ENCODE results near the gene ALCAM. TPM values are rescaled to one million over a fixed set of nuclear protein-coding genes. Genes with fewer than 3 reads are reported as not detected.

The ALCAM gene
- total RNA-seq, 2 experiments from 2014 or later: 11.4 to 20.6 TPM

DNA sequence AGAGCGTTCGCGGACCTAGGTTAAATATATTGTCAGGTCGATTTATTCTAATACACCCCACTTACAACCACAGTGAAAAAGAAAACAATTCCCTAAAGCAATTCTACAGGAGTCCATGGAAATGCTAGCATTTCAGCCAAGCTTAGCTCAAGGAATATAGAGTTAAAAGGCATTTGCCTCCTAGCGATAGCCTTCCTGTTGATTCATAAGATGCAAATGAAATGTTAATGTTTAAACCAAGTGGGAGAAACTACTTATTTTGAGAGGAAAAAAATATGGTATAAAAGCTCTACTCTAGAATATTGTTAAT, 1.7 kb upstream of the ALCAM start:
- CTCF ChIA-PET: no interaction called here
- no peak for ATAC-seq
- Mint-ChIP-seq H3K4me3 (peak overlapping the region; percentile 10), H3K4me1 (peaks cover 18% of the 10 kb centered on the region), H3K27me3 (peaks cover 21% of the 10 kb centered on the region), H3K9me3 (ENCODE audit: low read depth) (no peaks in the 10 kb centered on the region), H3K36me3 (no peaks in the 10 kb centered on the region), H3K27ac (no peak overlapping the region)
- DNase-seq: no peak

DNA sequence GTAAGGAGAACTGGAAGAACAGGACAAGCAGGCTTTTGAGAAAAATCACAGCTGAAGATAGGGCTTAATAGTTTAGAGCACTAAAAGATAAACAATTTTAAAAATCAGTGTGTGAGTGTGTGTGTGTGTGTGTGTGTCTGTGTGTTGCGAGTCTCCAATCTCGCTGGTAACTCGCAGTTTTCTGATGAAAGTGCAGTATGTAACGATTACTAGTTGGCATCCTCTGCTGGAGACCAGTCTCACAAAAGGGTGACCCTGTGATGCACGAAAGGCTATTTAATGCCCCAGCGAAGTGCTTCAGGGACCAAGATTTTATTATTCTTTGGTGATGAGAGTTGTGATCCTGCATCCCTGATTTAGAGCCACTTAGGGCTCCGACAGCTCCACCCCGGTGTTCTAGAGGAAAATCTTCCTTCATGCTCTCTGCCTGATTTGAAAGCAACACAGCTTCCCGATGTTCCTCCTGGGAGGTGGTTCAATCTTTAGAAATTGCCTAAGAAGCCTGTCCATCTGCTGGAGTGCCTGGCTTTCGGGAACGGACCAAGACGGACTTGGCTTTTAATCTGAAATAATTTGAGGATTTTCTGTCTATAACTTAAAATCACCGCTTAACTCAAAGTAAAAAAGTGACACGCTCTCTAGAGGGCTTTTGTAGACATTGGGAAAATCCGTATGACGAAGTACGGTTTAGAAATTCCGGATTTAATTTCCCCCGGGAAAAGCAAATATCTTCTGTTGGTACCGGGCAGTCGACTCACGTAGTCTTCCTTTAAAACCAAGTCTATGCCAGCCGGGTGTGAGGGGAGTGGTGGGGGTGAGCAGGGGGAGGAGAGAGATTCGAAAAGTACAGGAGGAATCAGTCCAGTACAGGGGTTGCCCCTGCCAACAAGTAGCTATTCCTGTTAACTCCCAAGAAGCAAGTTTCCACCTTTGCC, 1.1 kb upstream of the ALCAM start:
- Mint-ChIP-seq H3K27ac (peak overlapping the region; percentile 18), H3K9me3 (ENCODE audit: low read depth) (no peaks in the 10 kb centered on the region), H3K4me3 (peak overlapping the region; percentile 95), H3K36me3 (no peaks in the 10 kb centered on the region), H3K27me3 (peaks cover 21% of the 10 kb centered on the region), H3K4me1 (peaks cover 22% of the 10 kb centered on the region)
- CTCF ChIA-PET: no interaction called here
- DNase-seq: no peak
- no peak for ATAC-seq

DNA sequence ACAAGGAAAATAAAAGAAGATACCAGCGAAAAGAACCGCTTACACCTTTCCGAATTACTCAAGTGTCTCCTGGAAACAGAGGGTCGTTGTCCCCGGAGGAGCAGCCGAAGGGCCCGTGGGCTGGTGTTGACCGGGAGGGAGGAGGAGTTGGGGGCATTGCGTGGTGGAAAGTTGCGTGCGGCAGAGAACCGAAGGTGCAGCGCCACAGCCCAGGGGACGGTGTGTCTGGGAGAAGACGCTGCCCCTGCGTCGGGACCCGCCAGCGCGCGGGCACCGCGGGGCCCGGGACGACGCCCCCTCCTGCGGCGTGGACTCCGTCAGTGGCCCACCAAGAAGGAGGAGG, 325 bp downstream of the ALCAM start:
- Mint-ChIP-seq H3K27ac (peak overlapping the region; percentile 91), H3K36me3 (no peaks in the 10 kb centered on the region), H3K4me3 (peak overlapping the region; percentile 95), H3K27me3 (peaks cover 21% of the 10 kb centered on the region), H3K9me3 (ENCODE audit: low read depth) (no peaks in the 10 kb centered on the region), H3K4me1 (peaks cover 27% of the 10 kb centered on the region)
- CTCF ChIA-PET: interaction anchor here (0.9 to 1.4 kb wide), 2 partner anchors 151 to 332 kb away, joined by 3 to 4 read pairs; no protein-coding TSS in a partner anchor
- ATAC-seq (peak; percentile 14), DNase-seq (peak; percentile 63)

DNA sequence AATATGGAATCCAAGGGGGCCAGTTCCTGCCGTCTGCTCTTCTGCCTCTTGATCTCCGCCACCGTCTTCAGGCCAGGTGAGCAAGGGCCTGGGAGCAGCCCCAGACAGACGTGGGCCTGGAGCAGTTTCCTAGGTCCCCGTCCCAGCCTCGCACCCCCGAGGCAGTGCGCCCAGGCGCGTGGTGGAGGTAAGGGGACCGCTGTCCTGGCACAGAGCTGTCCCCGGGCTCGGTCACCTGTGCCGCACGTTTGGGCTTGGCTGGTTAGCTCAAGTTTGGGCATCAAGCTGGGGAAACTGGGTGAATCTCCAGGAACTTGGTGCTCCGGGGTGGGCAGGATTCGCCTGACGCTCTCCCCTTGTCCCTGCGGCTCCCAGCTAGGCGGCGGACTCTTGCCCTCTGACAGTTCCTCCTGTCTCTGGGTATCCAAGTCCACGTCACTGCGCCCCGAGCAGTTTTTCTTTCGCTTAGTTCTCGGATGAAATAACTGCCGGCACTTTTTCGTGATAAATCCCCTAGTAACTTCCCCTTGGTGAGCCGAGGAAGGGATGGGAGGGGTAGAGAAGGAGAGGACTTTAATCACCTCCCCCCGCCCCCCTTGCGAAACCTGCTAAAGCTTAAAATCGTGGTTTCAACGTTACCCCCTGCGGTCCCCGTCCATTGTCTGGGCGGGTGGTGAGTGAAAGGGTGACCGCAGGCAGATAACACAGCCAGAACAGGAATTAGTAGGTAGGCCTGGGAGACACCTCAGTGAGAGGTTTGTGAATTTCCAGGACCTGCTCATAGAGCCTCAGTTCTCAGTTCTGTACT, 901 bp downstream of the ALCAM start:
- DNase-seq: peak; percentile 82
- peaks cover 21% of the 10 kb centered on the region for H3K27me3 Mint-ChIP-seq
- ATAC-seq: peak; percentile 22
- CTCF ChIA-PET: interaction anchor here (1.4 kb wide), 1 partner anchor 150 kb away, joined by 4 read pairs; no protein-coding TSS in a partner anchor
- H3K27ac Mint-ChIP-seq: peak overlapping the region; percentile 99
- no peaks in the 10 kb centered on the region for H3K36me3 Mint-ChIP-seq
- peak overlapping the region; percentile 95 for H3K4me3 Mint-ChIP-seq
- peaks cover 31% of the 10 kb centered on the region for H3K4me1 Mint-ChIP-seq
- no peaks in the 10 kb centered on the region for H3K9me3 Mint-ChIP-seq (ENCODE audit: low read depth)

DNA sequence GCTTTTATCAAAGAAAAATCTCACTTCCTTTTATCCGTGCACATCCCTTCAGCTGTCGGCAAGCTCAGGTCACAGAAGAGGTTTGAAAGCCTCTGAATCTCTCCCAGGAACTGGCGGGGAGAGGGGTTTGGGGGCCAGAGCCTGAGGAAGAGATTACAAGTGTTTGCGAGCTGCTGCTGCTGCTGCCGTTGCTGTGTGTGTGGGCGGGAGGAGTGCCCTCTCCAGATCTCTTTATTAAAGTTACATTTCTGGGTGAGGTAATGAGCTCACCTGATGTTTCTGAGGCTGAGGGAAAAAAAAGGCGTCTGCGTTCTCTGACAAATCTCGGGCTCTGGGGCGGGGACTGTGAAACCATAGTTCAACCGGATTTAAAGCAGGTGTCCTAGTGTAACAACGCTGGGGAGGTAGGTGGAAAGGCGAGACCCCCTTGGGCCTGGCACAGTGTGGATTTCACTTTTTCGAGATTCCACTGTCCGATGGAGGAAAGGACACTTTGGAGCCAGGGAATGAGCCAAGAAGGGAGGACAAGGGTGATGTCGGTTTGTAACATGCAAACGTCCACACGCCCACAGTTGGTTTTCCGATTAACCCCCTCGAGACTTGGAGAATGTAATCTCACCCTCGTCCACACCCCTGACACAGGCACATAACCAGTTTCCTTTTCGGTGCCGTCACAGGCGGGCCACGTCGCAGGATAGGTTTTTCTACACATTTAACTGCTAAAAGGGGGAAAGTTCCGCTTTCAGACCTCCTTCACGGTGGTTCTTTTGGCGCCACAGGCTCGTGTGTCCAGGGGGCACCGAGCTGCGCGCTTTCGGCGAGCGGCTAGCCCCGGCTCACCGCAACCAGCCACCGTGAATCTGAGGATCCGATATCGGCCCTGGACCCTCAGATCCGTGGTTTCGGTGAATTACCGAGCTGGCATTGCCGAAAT, 2.1 kb downstream of the ALCAM start:
- ATAC-seq (peak; percentile 41), DNase-seq (peak; percentile 88)
- Mint-ChIP-seq H3K4me1 (peaks cover 34% of the 10 kb centered on the region), H3K4me3 (peak overlapping the region; percentile 95), H3K36me3 (peaks cover 3% of the 10 kb centered on the region), H3K27me3 (peaks cover 19% of the 10 kb centered on the region), H3K27ac (peak overlapping the region; percentile 99), H3K9me3 (ENCODE audit: low read depth) (no peaks in the 10 kb centered on the region)
- CTCF ChIA-PET: interaction anchor here (0.6 to 1.2 kb wide), 3 partner anchors 964 to 1872 kb away, joined by 3 read pairs; no protein-coding TSS in a partner anchor

DNA sequence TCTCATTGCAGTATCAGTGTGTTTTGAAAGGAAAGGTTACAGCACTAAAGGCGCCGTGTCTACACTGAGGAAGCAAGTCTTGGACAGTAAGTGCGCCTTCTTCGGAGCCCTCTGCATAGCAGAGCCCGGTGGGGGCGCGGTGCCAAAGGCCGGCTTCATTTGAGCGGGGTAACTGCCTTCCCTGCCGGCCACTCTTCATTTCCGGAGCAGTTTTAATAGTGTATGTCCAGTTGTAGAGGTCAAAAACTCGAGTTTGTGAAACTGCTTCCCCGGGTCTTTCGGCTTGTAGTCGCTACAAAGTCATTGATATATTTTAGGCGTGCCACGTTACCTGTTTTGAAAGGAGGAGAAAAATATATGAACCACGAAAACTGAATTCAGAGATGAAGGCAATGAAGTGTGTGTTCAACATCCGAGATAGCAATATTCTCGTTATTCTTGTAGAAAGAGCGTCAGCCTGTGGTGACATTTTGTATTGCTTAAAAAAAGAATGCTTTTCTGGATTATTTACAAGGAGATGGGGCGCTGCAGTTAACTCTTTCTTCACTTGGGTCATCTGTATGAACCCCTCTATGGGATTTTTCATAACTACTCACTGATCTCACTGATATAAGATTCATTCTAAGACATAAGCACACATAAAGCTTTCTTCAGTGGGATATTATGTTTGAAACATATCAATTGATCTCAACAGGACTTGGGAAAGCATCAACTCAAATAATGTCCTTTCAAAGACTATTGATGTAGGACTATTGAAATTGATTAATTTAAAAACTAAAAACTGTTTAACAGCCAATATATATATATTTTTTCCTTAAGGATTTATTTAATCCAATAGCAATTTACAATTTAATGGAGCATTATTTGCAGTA, 3.0 kb downstream of the ALCAM start:
- DNase-seq (peak; percentile 65), ATAC-seq (peak; percentile 26)
- peak overlapping the region; percentile 99 for H3K27ac Mint-ChIP-seq
- H3K9me3 Mint-ChIP-seq (ENCODE audit: low read depth): no peaks in the 10 kb centered on the region
- H3K4me3 Mint-ChIP-seq: peak overlapping the region; percentile 95
- peaks cover 3% of the 10 kb centered on the region for H3K36me3 Mint-ChIP-seq
- H3K27me3 Mint-ChIP-seq: peaks cover 16% of the 10 kb centered on the region
- CTCF ChIA-PET: interaction anchor here (0.6 to 1.2 kb wide), 3 partner anchors 11 to 1761 kb away, joined by 3 read pairs; no protein-coding TSS in a partner anchor
- H3K4me1 Mint-ChIP-seq: peaks cover 34% of the 10 kb centered on the region

DNA sequence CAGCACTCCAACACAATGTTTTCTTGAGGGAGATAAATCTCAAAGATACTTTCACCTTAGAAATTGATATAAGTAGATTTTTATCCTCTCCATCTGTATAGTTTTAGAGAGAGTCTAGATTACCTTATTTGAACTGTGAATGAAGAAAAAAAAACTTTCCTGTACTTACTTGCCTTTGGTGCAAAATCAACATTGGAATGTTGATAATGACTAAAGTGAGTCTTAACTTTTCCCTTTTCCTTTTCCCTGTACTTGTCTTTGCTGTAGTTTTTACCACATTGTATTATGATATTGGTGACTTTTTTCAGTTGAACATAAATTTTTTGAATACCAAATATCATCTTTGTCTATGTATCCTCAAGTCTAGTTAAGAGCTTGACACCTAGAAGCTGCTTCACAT, 6.7 kb downstream of the ALCAM start:
- DNase-seq (no peak), ATAC-seq (no peak)
- CTCF ChIA-PET: no interaction called here
- Mint-ChIP-seq H3K9me3 (ENCODE audit: low read depth) (no peaks in the 10 kb centered on the region), H3K4me1 (peaks cover 31% of the 10 kb centered on the region), H3K36me3 (peaks cover 6% of the 10 kb centered on the region), H3K4me3 (no peak overlapping the region), H3K27ac (no peak overlapping the region), H3K27me3 (no peaks in the 10 kb centered on the region)

DNA sequence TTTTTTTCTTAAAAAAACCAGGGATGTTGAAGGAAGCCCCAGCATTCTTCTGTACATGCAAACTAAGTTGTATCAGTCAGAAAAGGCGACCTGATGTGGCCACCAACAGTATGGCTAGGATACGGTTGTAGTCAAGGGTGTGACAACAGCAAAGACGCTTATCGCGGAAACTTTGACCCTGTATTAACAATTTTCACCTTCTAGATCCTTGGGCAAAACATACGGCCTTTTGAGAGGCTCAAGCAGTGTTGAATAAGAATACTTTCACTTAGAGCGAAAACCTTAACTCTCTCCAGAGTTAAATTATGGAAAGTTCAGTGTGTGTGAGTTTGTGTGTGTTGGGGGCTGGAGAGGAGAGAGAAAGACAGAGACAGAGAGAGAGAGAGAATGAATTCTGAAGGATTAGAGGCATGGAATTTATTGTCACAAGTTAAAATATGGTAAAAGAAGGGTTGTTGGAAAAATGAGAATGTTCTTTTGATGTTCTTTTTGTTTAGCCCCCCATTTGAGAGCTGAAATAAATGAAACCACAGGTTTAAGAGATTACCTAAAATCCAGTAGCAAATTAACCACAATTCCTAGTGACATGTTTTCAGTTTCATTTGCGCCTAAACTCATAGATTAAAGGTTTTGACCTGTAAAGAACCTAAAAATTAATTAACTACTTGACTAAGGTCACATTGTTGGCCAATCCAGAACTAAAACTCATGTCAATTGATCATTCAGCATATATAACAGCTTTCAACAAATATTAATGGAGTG, 9.2 kb downstream of the ALCAM start:
- ATAC-seq: no peak
- H3K27me3 Mint-ChIP-seq: no peaks in the 10 kb centered on the region
- no peak for DNase-seq
- peaks cover 6% of the 10 kb centered on the region for H3K36me3 Mint-ChIP-seq
- H3K4me3 Mint-ChIP-seq: no peak overlapping the region
- peak overlapping the region; percentile 3 for H3K27ac Mint-ChIP-seq
- CTCF ChIA-PET: no interaction called here
- H3K4me1 Mint-ChIP-seq: peaks cover 21% of the 10 kb centered on the region
- no peaks in the 10 kb centered on the region for H3K9me3 Mint-ChIP-seq (ENCODE audit: low read depth)

DNA sequence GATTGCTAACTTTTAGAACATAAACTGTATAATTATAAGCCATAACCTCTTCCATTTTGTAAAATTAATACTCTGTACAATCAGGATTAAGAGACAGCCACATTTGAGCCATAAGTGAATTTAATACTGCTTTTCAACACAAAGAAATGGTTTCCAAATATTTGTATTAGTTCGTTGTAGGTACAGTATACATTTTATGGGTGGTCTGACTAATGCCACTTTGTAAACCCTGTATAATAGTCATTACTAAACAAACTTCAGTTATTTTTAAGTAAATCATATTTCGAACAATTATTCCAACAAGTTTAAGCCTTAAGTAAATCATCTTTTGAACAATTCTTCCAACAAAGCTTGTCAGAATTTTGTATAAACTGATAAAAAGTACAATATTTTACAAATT, 11.0 kb downstream of the ALCAM start:
- CTCF ChIA-PET: no interaction called here

DNA sequence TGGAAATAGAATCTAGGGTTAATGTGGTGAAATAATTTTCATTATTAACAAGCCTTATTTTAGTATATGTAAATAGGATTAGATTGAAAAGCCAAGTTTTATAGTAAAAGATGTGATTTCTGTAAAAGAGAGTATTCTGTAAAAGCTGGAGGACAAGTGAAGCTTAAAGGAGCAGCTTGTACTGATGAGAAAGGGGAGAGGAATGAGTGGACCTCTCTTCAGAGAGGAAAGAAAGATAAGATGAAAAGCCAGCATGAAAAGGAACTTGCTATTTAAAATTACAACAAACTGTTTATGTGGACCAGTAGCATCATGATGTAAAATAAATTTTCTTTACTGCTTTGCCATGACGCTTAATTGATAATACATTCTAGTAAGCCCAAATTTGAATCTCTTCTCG, 18.5 kb downstream of the ALCAM start:
- peaks cover 9% of the 10 kb centered on the region for H3K4me1 Mint-ChIP-seq
- ATAC-seq: no peak
- DNase-seq: no peak
- peaks cover 4% of the 10 kb centered on the region for H3K9me3 Mint-ChIP-seq (ENCODE audit: low read depth)
- H3K27ac Mint-ChIP-seq: no peak overlapping the region
- CTCF ChIA-PET: no interaction called here
- peaks cover 8% of the 10 kb centered on the region for H3K36me3 Mint-ChIP-seq
- H3K27me3 Mint-ChIP-seq: no peaks in the 10 kb centered on the region
- H3K4me3 Mint-ChIP-seq: no peak overlapping the region

More for the DNA sequence above, 11.0 kb downstream of the ALCAM start:
- Mint-ChIP-seq H3K9me3 (ENCODE audit: low read depth) (no peaks in the 10 kb centered on the region), H3K27me3 (no peaks in the 10 kb centered on the region), H3K4me1 (peaks cover 14% of the 10 kb centered on the region), H3K36me3 (peaks cover 6% of the 10 kb centered on the region), H3K27ac (no peak overlapping the region), H3K4me3 (no peak overlapping the region)
- DNase-seq (no peak), ATAC-seq (no peak)

DNA sequence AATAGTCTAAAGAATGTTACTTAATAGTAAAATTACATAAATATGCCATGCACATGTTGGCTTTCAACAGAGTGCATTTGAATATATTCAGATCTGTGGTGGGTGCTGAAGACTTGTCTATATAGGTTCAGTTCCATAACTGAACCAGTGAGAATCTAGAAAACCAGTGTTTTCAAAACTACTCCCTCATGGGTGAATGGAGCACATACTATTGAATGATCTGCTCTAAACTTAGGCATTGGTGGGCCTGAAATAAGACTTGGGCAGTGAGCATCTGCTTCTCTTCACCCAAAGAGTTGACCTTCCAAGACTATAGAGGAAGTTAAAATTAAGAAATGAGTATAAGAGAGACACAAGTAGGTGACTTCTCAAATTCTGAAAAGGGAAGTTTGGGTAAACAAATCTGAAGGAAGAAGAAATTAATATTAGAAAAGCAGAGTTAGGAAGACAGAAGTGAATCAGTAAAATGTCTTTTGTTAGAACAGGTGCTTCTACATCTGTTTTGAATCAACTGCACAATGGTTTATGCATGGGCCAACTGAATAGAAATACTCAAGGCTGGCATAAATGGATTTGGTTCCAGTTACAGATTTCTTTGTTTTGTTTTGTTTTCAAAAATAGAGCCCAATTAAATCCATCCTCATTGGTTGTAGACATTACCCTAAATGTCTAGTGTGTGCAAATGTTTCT, 19.3 kb downstream of the ALCAM start:
- no peak overlapping the region for H3K4me3 Mint-ChIP-seq
- no peak for ATAC-seq
- H3K36me3 Mint-ChIP-seq: peaks cover 13% of the 10 kb centered on the region
- H3K9me3 Mint-ChIP-seq (ENCODE audit: low read depth): peaks cover 4% of the 10 kb centered on the region
- no peaks in the 10 kb centered on the region for H3K27me3 Mint-ChIP-seq
- no peak for DNase-seq
- CTCF ChIA-PET: no interaction called here
- no peak overlapping the region for H3K27ac Mint-ChIP-seq
- peaks cover 9% of the 10 kb centered on the region for H3K4me1 Mint-ChIP-seq

Data from activated CD8-positive, alpha-beta memory T cell treated with anti-CD3 and anti-CD28 coated beads, Interleukin-2, amount 10 ng/mL, durations not matched to agents 7 days and 5 days (primary cell).